GM12874 (cell line): ENCODE data around the gene HAGHL.

Experiments used
- CTCF ChIP-seq: IDR thresholded peaks from 2 replicates; pipeline ENCODE4 v1.5.1; 2011; ENCODE audit warnings: low read depth, mild to moderate bottlenecking, control low read depth, low read length, moderate library complexity; ENCODE audit not compliant: insufficient read depth

HAGHL gene

DNA sequence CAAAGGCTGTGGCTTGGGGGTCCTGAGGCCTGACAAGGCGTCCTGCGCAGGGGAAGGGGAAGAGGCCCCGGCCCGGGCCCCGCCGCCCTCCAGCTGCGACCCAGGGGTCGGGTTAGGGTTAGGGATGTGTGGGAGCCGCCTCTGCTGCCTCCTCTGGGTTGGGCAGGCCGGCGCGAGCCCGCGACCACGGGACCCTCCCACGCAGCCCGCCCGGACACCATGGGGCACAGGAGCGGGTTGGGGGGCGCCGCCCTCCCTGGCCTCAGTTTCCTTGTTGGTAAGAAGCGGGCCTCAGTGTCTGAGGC, 13.5 kb downstream of the HAGHL start:
- no peak for TF ChIP-seq CTCF

GRCh38 chr16:740764-741505, 14.0 kb downstream of the HAGHL start, which contains the start of gene CIAO3:
CIAO3 (minus strand) TSS chr16:740997; CDS start chr16:740985, 12 bp downstream.
- TF ChIP-seq CTCF = peak; percentile 99

DNA sequence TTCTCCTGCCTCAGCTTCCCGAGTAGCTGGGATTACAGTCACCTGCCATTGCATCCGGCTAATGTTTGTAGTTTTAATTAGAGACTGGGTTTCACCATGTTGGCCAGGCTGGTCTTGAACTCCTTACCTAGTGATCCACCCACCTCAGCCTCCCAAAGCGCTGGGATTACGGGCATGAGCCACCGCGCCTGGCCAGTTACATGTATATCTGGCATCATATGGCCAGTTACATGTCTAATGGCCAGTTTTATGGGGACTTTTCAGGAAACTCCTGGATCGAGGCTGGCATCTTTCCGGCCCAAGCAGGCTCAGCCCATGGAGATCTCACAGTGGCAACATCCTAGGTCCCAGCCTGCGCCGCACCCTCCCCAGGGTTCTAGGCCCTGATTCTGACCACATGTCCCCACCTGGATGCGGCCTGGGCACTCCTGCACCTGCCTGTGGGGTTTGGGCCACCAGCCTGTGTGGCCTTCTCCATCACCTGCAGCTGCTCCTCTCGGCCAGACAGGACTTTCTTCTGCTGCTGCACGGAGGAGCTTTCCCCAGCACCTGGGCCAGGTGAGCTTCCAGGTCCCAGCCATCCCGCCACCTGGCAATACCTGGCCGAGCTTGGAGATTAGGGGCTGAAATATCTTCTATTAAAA, 15.2 kb downstream of the HAGHL start:
- no peak for TF ChIP-seq CTCF

GRCh38 chr16:743794-744500, 17.0 kb downstream of the HAGHL start:
- peak; percentile 39; the same call in 1 of the 2 replicates for TF ChIP-seq CTCF

GRCh38 chr16:745739-746138, 18.8 kb downstream of the HAGHL start:
- TF ChIP-seq CTCF = peak; percentile 68

- no peak for TF ChIP-seq CTCF
These were observed 19.7 kb downstream of the HAGHL start for GRCh38 chr16:746637-747036.

- no peak for TF ChIP-seq CTCF
These were observed 21.3 kb downstream of the HAGHL start for GRCh38 chr16:747978-748746.
